Hepatocyte (in vitro differentiated cells): ENCODE results near the gene PARD3B. TPM values are rescaled to one million over a fixed set of nuclear protein-coding genes. Genes with fewer than 3 reads are reported as not detected.

ENCODE experiments used
- DNase-seq: peaks from one replicate; pipeline ENCODE4 v3.0.0-alpha.2; 2016; ENCODE audit warnings: low spot score
- H2AFZ ChIP-seq: fragments of 200-600 bp; sonication (generic); 2 replicates; pipeline ENCODE4 v1.6.0; 2016; ENCODE audit warnings: antibody characterized with exemption, mild to moderate bottlenecking
- H3K27ac ChIP-seq: fragments of 200-600 bp; sonication (generic); 2 replicates; pipeline ENCODE4 v1.5.1; 2016; ENCODE audit warnings: mild to moderate bottlenecking
- H3K27me3 ChIP-seq: fragments of 200-600 bp; sonication (generic); 2 replicates; pipeline ENCODE4 v1.6.1; 2016
- H3K36me3 ChIP-seq: fragments of 200-600 bp; sonication (generic); replicated peaks from 2 replicates; pipeline ENCODE4 v1.5.1; 2016; ENCODE audit warnings: low read depth; ENCODE audit not compliant: insufficient read depth
- H3K4me1 ChIP-seq: fragments of 200-600 bp; sonication (generic); 2 replicates; pipeline ENCODE4 v1.5.1; 2016; ENCODE audit warnings: mild to moderate bottlenecking, moderate library complexity; ENCODE audit not compliant: insufficient read depth
- H3K4me2 ChIP-seq: fragments of 200-600 bp; sonication (generic); 2 replicates; pipeline ENCODE4 v1.6.0; 2016
- H3K4me3 ChIP-seq: fragments of 200-600 bp; sonication (generic); 2 replicates; pipeline ENCODE4 v1.5.1; 2016; ENCODE audit warnings: mild to moderate bottlenecking
- H3K79me2 ChIP-seq: fragments of 200-600 bp; sonication (generic); 2 replicates; pipeline ENCODE4 v1.6.0; 2017; ENCODE audit warnings: mild to moderate bottlenecking
- H3K9me2 ChIP-seq: fragments of 200-600 bp; sonication (generic); replicated peaks from 2 replicates; pipeline ENCODE4 v1.6.0; 2017; ENCODE audit warnings: mild to moderate bottlenecking; ENCODE audit not compliant: insufficient read depth
- H3K9me3 ChIP-seq: fragments of 200-600 bp; sonication (generic); 2 replicates; pipeline ENCODE4 v1.5.1; 2016; ENCODE audit warnings: low read depth, mild to moderate bottlenecking
- H4K20me1 ChIP-seq: fragments of 200-600 bp; sonication (generic); 2 replicates; pipeline ENCODE4 v1.6.0; 2016; ENCODE audit warnings: mild to moderate bottlenecking; ENCODE audit not compliant: insufficient read depth, poor library complexity, severe bottlenecking
- EZH2 ChIP-seq: fragments of 200-600 bp; sonication (generic); IDR thresholded peaks from 2 replicates; pipeline ENCODE4 v1.6.1; 2016; ENCODE audit warnings: antibody characterized with exemption, mild to moderate bottlenecking, borderline replicate concordance
- EZH2phosphoT487 ChIP-seq: fragments of 200-600 bp; sonication (generic); IDR thresholded peaks from one replicate; pipeline ENCODE4 v1.6.1; 2018; ENCODE audit warnings: antibody characterized with exemption, mild to moderate bottlenecking, low read depth, moderate library complexity; ENCODE audit not compliant: unreplicated experiment, severe bottlenecking
- WGBS: methylation state at CpG from one replicate; pipeline ENCODE4 v1.1.6; 2016; ENCODE audit warnings: low lambda C conversion rate; ENCODE audit errors: missing lambda C conversion rate; 5-methylcytosine and 5-hydroxymethylcytosine counted together
- polyA plus RNA-seq: library from polyadenylated mRNA; unstranded; fragments of >200 nt; fragmentation: Nextera tagmentation; extraction: Ambion mirVana; gene quantifications from 2 replicates; pipeline ENCODE4 v1.2.1, GENCODE V29; 2016
- total RNA-seq: library from RNA; depleted of rRNA; stranded (reverse); fragments of >200 nt; gene quantifications from 2 replicates; pipeline ENCODE4 v1.2.3, GENCODE V29; 2014
- TF ChIP-seq, protein P1 (sequence below): fragments of 200-600 bp; sonication (generic); IDR thresholded peaks from 2 replicates; pipeline ENCODE4 v1.5.1; 2016; ENCODE audit warnings: antibody characterized with exemption, mild to moderate bottlenecking; ENCODE audit not compliant: poor library complexity

Gene PARD3B
- total and polyA plus RNA-seq, 2 experiments from 2014 or later = 11.5 to 21.7 TPM

DNA sequence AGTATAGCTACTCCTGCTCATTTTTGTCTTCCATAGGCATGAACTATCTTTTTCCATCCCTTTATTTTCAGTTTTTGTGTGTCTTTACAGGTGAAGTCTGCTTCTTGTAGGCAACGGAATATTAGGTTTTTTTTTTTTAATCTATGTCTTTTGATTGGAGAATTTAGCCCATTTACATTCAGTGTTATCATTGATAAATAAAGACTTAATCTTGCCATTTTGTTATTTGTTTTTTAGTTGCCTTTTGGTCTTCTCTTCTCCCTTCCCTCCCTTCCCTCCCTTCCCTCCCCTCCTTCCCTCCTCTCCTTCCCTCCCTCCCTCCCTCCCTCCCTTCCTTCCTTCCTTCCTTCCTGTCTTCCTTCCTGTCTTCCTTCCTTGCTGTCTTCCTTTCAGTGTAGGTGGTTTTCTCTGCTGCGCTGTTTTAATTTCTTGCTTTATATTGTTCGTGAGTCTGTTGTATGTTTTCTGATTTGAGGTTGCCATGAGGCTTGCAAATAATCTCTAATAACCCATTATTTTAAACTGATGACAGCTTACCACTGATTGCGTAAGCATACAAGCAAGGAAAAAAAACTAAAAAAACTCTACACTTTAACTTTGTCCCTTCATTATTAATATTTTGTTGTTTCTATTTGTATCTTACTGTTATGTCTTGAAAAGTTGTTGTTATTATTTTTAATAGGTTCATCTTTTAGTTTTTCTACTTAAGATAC is 353.8 kb downstream of the PARD3B start:
- Histone ChIP-seq H3K4me3 (no peak overlapping the region), H4K20me1 (no peaks in the 10 kb centered on the region), H3K4me2 (no peak overlapping the region), H3K9me2 (no peaks in the 10 kb centered on the region), H3K36me3 (no peaks in the 10 kb centered on the region), H2AFZ (no peak overlapping the region), H3K9me3 (no peaks in the 10 kb centered on the region), H3K27me3 (no peaks in the 10 kb centered on the region), H3K4me1 (peaks cover 15% of the 10 kb centered on the region), H3K79me2 (peaks cover 7% of the 10 kb centered on the region), H3K27ac (no peak overlapping the region)
- TF ChIP-seq, protein P1, sequence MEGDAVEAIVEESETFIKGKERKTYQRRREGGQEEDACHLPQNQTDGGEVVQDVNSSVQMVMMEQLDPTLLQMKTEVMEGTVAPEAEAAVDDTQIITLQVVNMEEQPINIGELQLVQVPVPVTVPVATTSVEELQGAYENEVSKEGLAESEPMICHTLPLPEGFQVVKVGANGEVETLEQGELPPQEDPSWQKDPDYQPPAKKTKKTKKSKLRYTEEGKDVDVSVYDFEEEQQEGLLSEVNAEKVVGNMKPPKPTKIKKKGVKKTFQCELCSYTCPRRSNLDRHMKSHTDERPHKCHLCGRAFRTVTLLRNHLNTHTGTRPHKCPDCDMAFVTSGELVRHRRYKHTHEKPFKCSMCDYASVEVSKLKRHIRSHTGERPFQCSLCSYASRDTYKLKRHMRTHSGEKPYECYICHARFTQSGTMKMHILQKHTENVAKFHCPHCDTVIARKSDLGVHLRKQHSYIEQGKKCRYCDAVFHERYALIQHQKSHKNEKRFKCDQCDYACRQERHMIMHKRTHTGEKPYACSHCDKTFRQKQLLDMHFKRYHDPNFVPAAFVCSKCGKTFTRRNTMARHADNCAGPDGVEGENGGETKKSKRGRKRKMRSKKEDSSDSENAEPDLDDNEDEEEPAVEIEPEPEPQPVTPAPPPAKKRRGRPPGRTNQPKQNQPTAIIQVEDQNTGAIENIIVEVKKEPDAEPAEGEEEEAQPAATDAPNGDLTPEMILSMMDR = no peak
- TF ChIP-seq EZH2phosphoT487 = no peak
- no peak for TF ChIP-seq EZH2
- WGBS = 96% methylated on average over 4 of the region's 4 CpGs
- DNase-seq = no peak

DNA sequence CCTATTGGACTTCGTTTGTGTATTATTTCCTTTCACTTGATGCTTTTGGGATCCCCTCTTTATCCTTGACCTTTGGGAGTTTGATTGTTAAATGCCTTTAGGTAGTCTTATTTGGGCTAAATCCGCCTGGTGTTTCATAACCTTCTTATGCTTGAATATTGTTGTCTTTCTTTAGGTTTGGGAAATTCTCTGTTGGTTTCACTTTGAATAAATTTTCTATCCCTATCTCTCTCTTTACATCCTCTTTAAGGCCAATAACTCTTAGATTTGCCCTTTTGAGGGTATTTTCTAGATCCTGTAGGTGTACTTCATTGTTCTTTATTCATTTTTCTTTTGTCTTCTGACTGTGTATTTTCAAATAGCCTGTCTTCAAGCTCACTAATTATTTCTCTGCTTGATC is 354.7 kb downstream of the PARD3B start:
- Histone ChIP-seq H3K27ac (peak overlapping the region; percentile 70), H3K79me2 (peaks cover 10% of the 10 kb centered on the region), H3K36me3 (no peaks in the 10 kb centered on the region), H4K20me1 (no peaks in the 10 kb centered on the region), H3K9me2 (no peaks in the 10 kb centered on the region), H3K27me3 (no peaks in the 10 kb centered on the region), H3K4me3 (no peak overlapping the region), H3K4me1 (peaks cover 15% of the 10 kb centered on the region), H3K4me2 (peak overlapping the region; percentile 55), H3K9me3 (no peaks in the 10 kb centered on the region), H2AFZ (no peak overlapping the region)
- 77% methylated on average over 2 of the region's 2 CpGs for WGBS
- no peak for TF ChIP-seq EZH2
- TF ChIP-seq EZH2phosphoT487 = no peak
- TF ChIP-seq, protein P1 = no peak
- no peak for DNase-seq

DNA sequence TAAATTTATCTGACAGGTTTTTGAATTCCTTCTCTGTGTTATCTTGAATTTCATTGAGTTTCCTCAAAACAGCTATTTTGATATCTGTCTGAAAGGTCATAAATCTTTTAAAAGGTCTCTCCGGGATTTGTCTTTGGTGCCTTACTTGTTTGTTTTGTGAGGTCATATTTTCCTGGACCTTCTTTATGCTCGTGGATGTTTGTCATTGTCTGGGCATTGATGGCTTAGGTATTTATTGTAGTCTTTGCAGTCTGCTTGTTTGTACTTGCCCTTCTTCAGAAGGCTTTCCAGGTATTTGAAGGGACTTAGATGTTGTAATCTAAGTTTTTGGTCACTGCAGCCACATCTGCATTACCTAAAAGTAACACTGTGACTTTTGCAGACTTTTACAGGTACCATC is 355.2 kb downstream of the PARD3B start:
- Histone ChIP-seq H4K20me1 (no peaks in the 10 kb centered on the region), H3K36me3 (no peaks in the 10 kb centered on the region), H3K4me1 (peaks cover 15% of the 10 kb centered on the region), H3K4me2 (peak overlapping the region; percentile 55), H3K9me3 (no peaks in the 10 kb centered on the region), H3K79me2 (peaks cover 13% of the 10 kb centered on the region), H3K9me2 (no peaks in the 10 kb centered on the region), H2AFZ (no peak overlapping the region), H3K27ac (peak overlapping the region; percentile 79), H3K4me3 (no peak overlapping the region), H3K27me3 (no peaks in the 10 kb centered on the region)
- DNase-seq = peak; percentile 37
- 16% methylated on average over 2 of the region's 2 CpGs for WGBS
- no peak for TF ChIP-seq EZH2phosphoT487

DNA sequence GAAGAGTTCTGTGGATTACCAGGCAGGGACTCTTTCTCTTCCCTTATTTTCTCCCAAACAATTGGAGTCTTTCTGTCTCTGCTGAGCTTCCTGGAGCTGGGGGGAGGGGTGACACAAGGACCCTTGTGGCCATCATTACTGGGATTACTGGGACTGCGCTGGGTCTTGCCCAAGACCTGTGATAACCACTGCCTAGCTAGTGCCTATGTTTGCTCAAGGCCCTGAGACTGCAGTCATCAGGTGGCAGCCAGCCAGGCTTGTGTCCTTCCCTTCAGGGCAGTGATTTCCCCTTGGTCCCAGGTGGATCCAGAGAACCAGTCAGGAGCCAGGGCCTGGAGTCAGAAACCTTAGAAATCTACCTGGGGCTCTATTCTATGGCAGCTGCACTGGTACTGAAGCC is 355.6 kb downstream of the PARD3B start:
- Histone ChIP-seq H3K4me3 (no peak overlapping the region), H4K20me1 (no peaks in the 10 kb centered on the region), H3K27ac (peak overlapping the region; percentile 79), H3K9me2 (no peaks in the 10 kb centered on the region), H3K4me2 (peak overlapping the region; percentile 18), H3K9me3 (no peaks in the 10 kb centered on the region), H3K4me1 (peaks cover 15% of the 10 kb centered on the region), H2AFZ (no peak overlapping the region), H3K36me3 (no peaks in the 10 kb centered on the region), H3K27me3 (no peaks in the 10 kb centered on the region), H3K79me2 (peaks cover 13% of the 10 kb centered on the region)
- peak; percentile 63 for DNase-seq
- TF ChIP-seq, protein P1 = no peak
- TF ChIP-seq EZH2 (no peak), EZH2phosphoT487 (no peak)
- WGBS = 69% methylated on average over 1 of the region's 1 CpG
